Astrocyte (in vitro differentiated cells and primary cell): ENCODE data around the gene COL23A1. TPM values are rescaled to one million over a fixed set of nuclear protein-coding genes. Genes with fewer than 3 reads are reported as not detected.

ENCODE experiments used
- DNase-seq: peaks from one replicate; pipeline ENCODE4 v3.0.0-alpha.2; 2010; ENCODE audit warnings: low read depth
- FAIRE-seq: peaks from 2 replicates; lab custom pipeline; 2011; peaks lifted over from hg19 to GRCh38; lab: Jason Lieb, UNC
- H2AFZ ChIP-seq: 2 replicates; pipeline ENCODE4 v1.6.0; 2012; ENCODE audit warnings: low read depth, low read length, inconsistent platforms
- H3K27ac ChIP-seq: 2 replicates; pipeline ENCODE4 v1.5.1; 2011; ENCODE audit warnings: low read depth, low read length, inconsistent platforms
- H3K27me3 ChIP-seq: 2 replicates; pipeline ENCODE4 v1.6.0; 2011; ENCODE audit warnings: low read length, inconsistent platforms; ENCODE audit not compliant: insufficient read depth
- H3K36me3 ChIP-seq: 2 replicates; pipeline ENCODE4 v1.5.1; 2011; ENCODE audit warnings: low read length, inconsistent platforms; ENCODE audit not compliant: insufficient read depth
- H3K4me1 ChIP-seq: 2 replicates; pipeline ENCODE4 v1.5.1; 2011; ENCODE audit warnings: low read length, inconsistent platforms; ENCODE audit not compliant: insufficient read depth
- H3K4me2 ChIP-seq: 2 replicates; pipeline ENCODE4 v1.6.0; 2012; ENCODE audit warnings: low read length, inconsistent platforms
- H3K4me3 ChIP-seq: 2 replicates; pipeline ENCODE4 v1.5.1; 2011; ENCODE audit warnings: low read depth, mild to moderate bottlenecking, low read length, inconsistent platforms; ENCODE audit not compliant: insufficient read depth
- H3K79me2 ChIP-seq: 2 replicates; pipeline ENCODE4 v1.6.0; 2012; ENCODE audit warnings: mild to moderate bottlenecking, low read length, inconsistent platforms; ENCODE audit not compliant: insufficient read depth
- H3K9ac ChIP-seq: 2 replicates; pipeline ENCODE4 v1.6.0; 2012; ENCODE audit warnings: mild to moderate bottlenecking, low read length, inconsistent platforms
- H3K9me3 ChIP-seq: 2 replicates; pipeline ENCODE4 v1.5.1; 2012; ENCODE audit warnings: low read depth, mild to moderate bottlenecking, low read length, inconsistent platforms; ENCODE audit not compliant: insufficient read depth
- H4K20me1 ChIP-seq: 2 replicates; pipeline ENCODE4 v1.6.0; 2012; ENCODE audit warnings: low read length, inconsistent platforms; ENCODE audit not compliant: insufficient read depth
- H3K27ac Mint-ChIP-seq: one replicate; pipeline ENCODE4 v1.8.0; 2021; ENCODE audit warnings: mild to moderate bottlenecking, mixed read lengths; ENCODE audit not compliant: unreplicated experiment
- H3K27me3 Mint-ChIP-seq: one replicate; pipeline ENCODE4 v1.8.0; 2021; ENCODE audit warnings: low read depth, mixed read lengths; ENCODE audit not compliant: unreplicated experiment
- H3K36me3 Mint-ChIP-seq: one replicate; pipeline ENCODE4 v1.8.0; 2021; ENCODE audit warnings: low read depth, mixed read lengths; ENCODE audit not compliant: unreplicated experiment
- H3K4me1 Mint-ChIP-seq: one replicate; pipeline ENCODE4 v1.8.0; 2021; ENCODE audit warnings: low read depth, mixed read lengths; ENCODE audit not compliant: unreplicated experiment
- H3K4me3 Mint-ChIP-seq: one replicate; pipeline ENCODE4 v1.8.0; 2021; ENCODE audit warnings: mild to moderate bottlenecking, moderate library complexity, mixed read lengths; ENCODE audit not compliant: unreplicated experiment
- H3K9me3 Mint-ChIP-seq: one replicate; pipeline ENCODE4 v1.8.0; 2021; ENCODE audit warnings: mild to moderate bottlenecking, mixed read lengths; ENCODE audit not compliant: unreplicated experiment
- EZH2 ChIP-seq: IDR thresholded peaks from 2 replicates; pipeline ENCODE4 v1.6.1; 2012; ENCODE audit warnings: mild to moderate bottlenecking, low read length, inconsistent platforms; ENCODE audit not compliant: insufficient read depth
- total RNA-seq: library from RNA; stranded (reverse); gene quantifications from 2 replicates; pipeline ENCODE4 v1.2.1, GENCODE V29; 2021
- TF ChIP-seq, protein P1 (sequence below): IDR thresholded peaks from 2 replicates; pipeline ENCODE4 v1.5.1; 2011; ENCODE audit warnings: low read depth, mild to moderate bottlenecking, inconsistent platforms, low read length, moderate library complexity; ENCODE audit not compliant: insufficient read depth

Gene COL23A1
- total RNA-seq, 1 donor from 2014 or later = 0.16 TPM

DNA sequence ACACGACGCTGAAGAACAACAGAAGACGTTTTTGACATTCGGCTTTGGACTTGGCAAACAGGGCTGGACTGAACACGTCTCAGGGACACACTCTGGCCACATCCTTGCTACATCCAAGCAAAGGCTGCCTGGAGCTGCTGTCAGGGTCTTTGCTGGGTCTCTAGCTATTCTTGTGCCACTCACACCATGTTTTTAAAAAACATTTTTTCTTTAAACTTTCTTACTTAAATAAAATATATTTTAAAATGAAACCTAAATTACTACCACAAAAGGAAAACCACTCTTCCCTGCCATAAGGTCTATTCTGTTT lies 229.3 kb downstream of the COL23A1 start:
- Mint-ChIP-seq H3K27me3 (peaks cover 40% of the 10 kb centered on the region), H3K27ac (no peak overlapping the region), H3K36me3 (no peaks in the 10 kb centered on the region), H3K4me1 (peaks cover 29% of the 10 kb centered on the region), H3K9me3 (peaks cover 2% of the 10 kb centered on the region), H3K4me3 (no peak overlapping the region)
- Histone ChIP-seq H3K27me3 (no peaks in the 10 kb centered on the region), H4K20me1 (no peaks in the 10 kb centered on the region), H3K9me3 (no peaks in the 10 kb centered on the region), H2AFZ (no peak overlapping the region), H3K4me3 (no peak overlapping the region), H3K27ac (no peak overlapping the region), H3K4me1 (peaks cover 7% of the 10 kb centered on the region), H3K36me3 (no peaks in the 10 kb centered on the region), H3K79me2 (no peaks in the 10 kb centered on the region), H3K4me2 (no peak overlapping the region), H3K9ac (no peak overlapping the region)
- FAIRE-seq = no peak
- no peak for DNase-seq
- no peak for TF ChIP-seq EZH2
- TF ChIP-seq, protein P1, sequence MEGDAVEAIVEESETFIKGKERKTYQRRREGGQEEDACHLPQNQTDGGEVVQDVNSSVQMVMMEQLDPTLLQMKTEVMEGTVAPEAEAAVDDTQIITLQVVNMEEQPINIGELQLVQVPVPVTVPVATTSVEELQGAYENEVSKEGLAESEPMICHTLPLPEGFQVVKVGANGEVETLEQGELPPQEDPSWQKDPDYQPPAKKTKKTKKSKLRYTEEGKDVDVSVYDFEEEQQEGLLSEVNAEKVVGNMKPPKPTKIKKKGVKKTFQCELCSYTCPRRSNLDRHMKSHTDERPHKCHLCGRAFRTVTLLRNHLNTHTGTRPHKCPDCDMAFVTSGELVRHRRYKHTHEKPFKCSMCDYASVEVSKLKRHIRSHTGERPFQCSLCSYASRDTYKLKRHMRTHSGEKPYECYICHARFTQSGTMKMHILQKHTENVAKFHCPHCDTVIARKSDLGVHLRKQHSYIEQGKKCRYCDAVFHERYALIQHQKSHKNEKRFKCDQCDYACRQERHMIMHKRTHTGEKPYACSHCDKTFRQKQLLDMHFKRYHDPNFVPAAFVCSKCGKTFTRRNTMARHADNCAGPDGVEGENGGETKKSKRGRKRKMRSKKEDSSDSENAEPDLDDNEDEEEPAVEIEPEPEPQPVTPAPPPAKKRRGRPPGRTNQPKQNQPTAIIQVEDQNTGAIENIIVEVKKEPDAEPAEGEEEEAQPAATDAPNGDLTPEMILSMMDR = no peak

DNA sequence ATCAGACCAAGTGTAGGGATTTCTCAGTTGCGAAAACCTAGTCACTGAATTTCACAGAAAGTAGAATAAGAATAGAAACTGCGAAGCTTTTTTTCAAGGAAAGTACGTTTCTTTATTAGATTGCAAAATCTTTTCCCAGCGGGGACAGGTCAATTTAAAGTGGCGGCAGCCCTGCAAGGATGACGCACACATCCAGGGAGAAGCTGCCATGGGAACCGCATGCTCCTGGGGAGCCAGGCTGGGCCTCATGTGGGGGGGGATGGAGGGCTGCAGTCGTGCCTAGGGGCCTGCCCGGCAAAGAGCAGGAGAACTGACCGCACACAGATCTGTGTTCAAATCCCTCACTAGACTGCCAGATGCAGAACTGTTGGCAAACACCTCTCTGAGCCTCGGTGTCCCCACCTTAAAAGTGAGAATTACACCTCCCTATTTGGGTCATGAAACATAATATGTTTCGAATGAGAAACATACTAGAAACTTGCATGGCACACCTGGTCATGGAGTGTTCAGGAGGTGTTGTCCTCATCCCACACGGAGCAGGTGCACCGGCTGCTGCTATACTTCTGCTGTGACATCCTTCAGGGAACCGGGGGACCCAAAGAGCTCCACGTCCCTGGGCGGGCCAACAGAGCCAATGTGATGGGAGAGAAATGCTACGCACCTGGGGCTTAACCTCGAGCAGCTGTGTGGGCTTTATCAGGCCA lies 229.8 kb downstream of the COL23A1 start:
- no peak overlapping the region for H3K4me3 Mint-ChIP-seq
- Histone ChIP-seq H3K9me3 (no peaks in the 10 kb centered on the region), H3K27me3 (no peaks in the 10 kb centered on the region), H3K4me2 (no peak overlapping the region), H3K4me1 (peaks cover 7% of the 10 kb centered on the region), H3K36me3 (no peaks in the 10 kb centered on the region), H2AFZ (no peak overlapping the region), H3K79me2 (no peaks in the 10 kb centered on the region), H3K27ac (no peak overlapping the region), H3K9ac (no peak overlapping the region), H4K20me1 (no peaks in the 10 kb centered on the region), H3K4me3 (no peak overlapping the region)
- TF ChIP-seq, protein P1 = no peak
- no peak for TF ChIP-seq EZH2
- no peaks in the 10 kb centered on the region for H3K36me3 Mint-ChIP-seq
- H3K27me3 Mint-ChIP-seq = peaks cover 39% of the 10 kb centered on the region
- H3K27ac Mint-ChIP-seq = no peak overlapping the region
- DNase-seq (no peak), FAIRE-seq (no peak)
- H3K4me1 Mint-ChIP-seq = peaks cover 30% of the 10 kb centered on the region
- H3K9me3 Mint-ChIP-seq = peaks cover 2% of the 10 kb centered on the region

DNA sequence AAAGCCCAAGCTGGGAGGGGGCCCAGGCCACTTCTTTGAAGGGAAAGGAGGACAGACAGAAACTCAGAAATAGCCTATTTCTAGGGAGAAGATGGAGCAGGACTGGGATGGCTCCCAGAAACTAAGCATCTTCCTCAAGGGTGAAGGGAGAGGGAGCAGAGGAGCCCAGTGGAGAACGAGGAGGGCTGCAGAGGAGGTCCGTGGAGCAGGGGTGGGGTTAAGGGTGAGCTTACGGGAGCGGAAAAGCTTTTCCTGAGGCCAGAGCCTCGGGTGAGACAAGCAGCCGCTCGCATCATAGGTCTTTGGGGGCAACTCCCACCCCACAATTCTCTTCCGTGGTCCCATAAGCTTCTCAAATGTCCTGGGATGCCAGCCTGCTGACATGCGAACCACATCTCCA lies 230.5 kb downstream of the COL23A1 start:
- Histone ChIP-seq H3K9me3 (no peaks in the 10 kb centered on the region), H3K36me3 (no peaks in the 10 kb centered on the region), H2AFZ (no peak overlapping the region), H3K79me2 (no peaks in the 10 kb centered on the region), H4K20me1 (no peaks in the 10 kb centered on the region), H3K4me3 (no peak overlapping the region), H3K27ac (no peak overlapping the region), H3K4me1 (peaks cover 7% of the 10 kb centered on the region), H3K9ac (no peak overlapping the region), H3K4me2 (no peak overlapping the region), H3K27me3 (no peaks in the 10 kb centered on the region)
- FAIRE-seq (no peak), DNase-seq (no peak)
- TF ChIP-seq EZH2 = no peak
- TF ChIP-seq, protein P1 = no peak
- Mint-ChIP-seq H3K9me3 (peaks cover 2% of the 10 kb centered on the region), H3K27me3 (peaks cover 38% of the 10 kb centered on the region), H3K27ac (no peak overlapping the region), H3K4me3 (no peak overlapping the region), H3K4me1 (peaks cover 30% of the 10 kb centered on the region), H3K36me3 (no peaks in the 10 kb centered on the region)
